Bronchial epithelial cell (primary cell): ENCODE data around the gene TMEM252. TPM values are rescaled to one million over a fixed set of nuclear protein-coding genes. Genes with fewer than 3 reads are reported as not detected.

Source experiments
- DNase-seq: peaks from one replicate; pipeline ENCODE4 v3.0.0-alpha.2; 2010; ENCODE audit warnings: low read depth
- FAIRE-seq: peaks from 2 replicates; lab custom pipeline; 2011; peaks lifted over from hg19 to GRCh38; lab: Jason Lieb, UNC
- H3K27me3 ChIP-seq: 2 replicates; pipeline ENCODE4 v1.5.1; 2011; ENCODE audit warnings: low read length; ENCODE audit not compliant: control insufficient read depth, insufficient read depth
- H3K36me3 ChIP-seq: 2 replicates; pipeline ENCODE4 v1.5.1; 2011; ENCODE audit warnings: low read length; ENCODE audit not compliant: control insufficient read depth, insufficient read depth
- H3K4me3 ChIP-seq: 2 replicates; pipeline ENCODE4 v1.5.1; 2011; ENCODE audit warnings: mild to moderate bottlenecking, low read depth, low read length, control low read depth
- CTCF ChIP-seq: IDR thresholded peaks from 2 replicates; pipeline ENCODE4 v1.5.1; 2011; ENCODE audit warnings: mild to moderate bottlenecking, moderate library complexity, low read length, control low read depth, inconsistent platforms; ENCODE audit not compliant: insufficient read depth, severe bottlenecking
- total RNA-seq: library from RNA; depleted of rRNA; stranded (reverse); fragments of >200 nt; gene quantifications from 2 replicates; pipeline ENCODE4 v1.2.1, GENCODE V29; 2014

The TMEM252 gene
- total RNA-seq, 1 donor from 2014 or later: not detected

- no peak for DNase-seq
- Histone ChIP-seq H3K36me3 (no peaks in the 10 kb centered on the region), H3K27me3 (no peaks in the 10 kb centered on the region), H3K4me3 (no peak overlapping the region)
- no peak for TF ChIP-seq CTCF
- FAIRE-seq: no peak
Observed at GRCh38 chr9:68497629-68498028, 43.1 kb downstream of the TMEM252 start.

- TF ChIP-seq CTCF: no peak
- Histone ChIP-seq H3K4me3 (no peak overlapping the region), H3K27me3 (no peaks in the 10 kb centered on the region), H3K36me3 (no peaks in the 10 kb centered on the region)
- DNase-seq (no peak), FAIRE-seq (no peak)
Observed at GRCh38 chr9:68496356-68496755, 44.3 kb downstream of the TMEM252 start.

GRCh38 chr9:68495247-68495646, 45.4 kb downstream of the TMEM252 start:
- no peak overlapping the region for H3K4me3 ChIP-seq
- FAIRE-seq (no peak), DNase-seq (no peak)
- TF ChIP-seq CTCF: no peak
- no peaks in the 10 kb centered on the region for H3K27me3 ChIP-seq
- no peaks in the 10 kb centered on the region for H3K36me3 ChIP-seq

- FAIRE-seq: no peak
Observed at GRCh38 chr9:68493958-68494577, 46.6 kb downstream of the TMEM252 start.

GRCh38 chr9:68493541-68493940, 47.1 kb downstream of the TMEM252 start:
- Histone ChIP-seq H3K27me3 (no peaks in the 10 kb centered on the region), H3K36me3 (no peaks in the 10 kb centered on the region), H3K4me3 (no peak overlapping the region)
- DNase-seq (no peak), FAIRE-seq (no peak)
- TF ChIP-seq CTCF: no peak

More at GRCh38 chr9:68493958-68494577, 46.6 kb downstream of the TMEM252 start:
- no peak for DNase-seq
- Histone ChIP-seq H3K27me3 (no peaks in the 10 kb centered on the region), H3K36me3 (no peaks in the 10 kb centered on the region), H3K4me3 (no peak overlapping the region)
- no peak for TF ChIP-seq CTCF

- TF ChIP-seq CTCF: no peak
- DNase-seq: no peak
- Histone ChIP-seq H3K4me3 (no peak overlapping the region), H3K27me3 (no peaks in the 10 kb centered on the region), H3K36me3 (no peaks in the 10 kb centered on the region)
- FAIRE-seq: no peak
Observed at GRCh38 chr9:68492806-68493205, 47.9 kb downstream of the TMEM252 start.
